CD4-positive, alpha-beta T cell (primary cell): ENCODE data around the gene UPF2. TPM values are rescaled to one million over a fixed set of nuclear protein-coding genes. Genes with fewer than 3 reads are reported as not detected.

Source experiments
- ATAC-seq: fragments of 200-7000 bp; cut with Tn5 transposase; one replicate; pipeline ENCODE4 v1.10.0; 2022; ENCODE audit warnings: mild to moderate bottlenecking; ENCODE audit not compliant: poor library complexity
- CTCF ChIA-PET: fragments of 350-600 bp; sonication (Branson Sonifier 250); formaldehyde crosslinking; loops from one replicate; lab custom pipeline; 2021; ENCODE audit warnings: antibody characterized with exemption, inconsistent platforms; lab: Charles Lee
- POLR2A ChIA-PET: fragments of 350-600 bp; sonication (Branson Sonifier 250); formaldehyde crosslinking; loops from one replicate; lab custom pipeline; 2021; ENCODE audit warnings: antibody characterized with exemption, inconsistent platforms; lab: Charles Lee
- DNase-seq, 14 experiments: peaks; one replicate each; pipeline ENCODE4 v3.0.0-alpha.2; 2013 to 2020; ENCODE audit warnings: mixed read lengths in 2 of 14
- H3K27ac ChIP-seq, 2 donors: one replicate each; pipeline versions ENCODE4 v1.5.1 to v1.7.0; 2013; ENCODE audit warnings: low read length in 2 of 2, low read depth in 1 of 2, mild to moderate bottlenecking in 1 of 2
- H3K27me3 ChIP-seq, 2 experiments: 1 replicate in 1 of 2; 2 replicates in 1 of 2; pipeline versions ENCODE4 v1.6.1 to v1.7.0; 2013; ENCODE audit warnings: low read length in 2 of 2, control low read depth in 1 of 2, mild to moderate bottlenecking in 1 of 2, moderate library complexity in 1 of 2; ENCODE audit not compliant: insufficient read depth in 2 of 2, control insufficient read depth in 1 of 2
- H3K36me3 ChIP-seq: one replicate; pipeline ENCODE4 v1.6.1; 2013; ENCODE audit warnings: low read length, control low read depth; ENCODE audit not compliant: insufficient read depth
- H3K4me1 ChIP-seq: one replicate; pipeline ENCODE4 v1.6.1; 2013; ENCODE audit warnings: low read length, control low read depth; ENCODE audit not compliant: insufficient read depth
- H3K4me3 ChIP-seq: one replicate; pipeline ENCODE4 v1.5.1; 2013; ENCODE audit warnings: mild to moderate bottlenecking, low read length, moderate library complexity
- H3K9me3 ChIP-seq, 2 experiments: 1 replicate in 1 of 2; 2 replicates in 1 of 2; pipeline versions ENCODE4 v1.6.1 to v1.7.0; 2013; ENCODE audit warnings: low read length in 2 of 2, mild to moderate bottlenecking in 2 of 2, control low read depth in 1 of 2, moderate library complexity in 1 of 2; ENCODE audit not compliant: control insufficient read depth in 1 of 2, insufficient read depth in 1 of 2
- H3K27ac Mint-ChIP-seq: one replicate; pipeline ENCODE4 v1.8.0; 2020; ENCODE audit warnings: mixed read lengths
- H3K27me3 Mint-ChIP-seq: one replicate; pipeline ENCODE4 v1.8.0; 2021; ENCODE audit warnings: mixed read lengths
- H3K36me3 Mint-ChIP-seq: one replicate; pipeline ENCODE4 v1.8.0; 2021; ENCODE audit warnings: low read depth, mixed read lengths
- H3K4me1 Mint-ChIP-seq: one replicate; pipeline ENCODE4 v1.8.0; 2021; ENCODE audit warnings: low read depth, mixed read lengths
- H3K4me3 Mint-ChIP-seq: one replicate; pipeline ENCODE4 v1.8.0; 2020; ENCODE audit warnings: mild to moderate bottlenecking, mixed read lengths
- H3K9me3 Mint-ChIP-seq: one replicate; pipeline ENCODE4 v1.8.0; 2020; ENCODE audit warnings: mixed read lengths
- intact Hi-C, 2 experiments: fragments of 100-400 bp; cut with DNase I in 1 of 2; cut with micrococcal nuclease in 1 of 2; formaldehyde crosslinking; loops; one replicate each; pipeline versions ENCODE4 v1.15.1 to v1.9.0; 2023 to 2025; cut with DNase I, micrococcal nuclease
- total RNA-seq, 174 experiments: library from RNA in 2 of 174; stranded (reverse) in 2 of 174; gene quantifications; one replicate each; pipeline ENCODE4 v1.2.3 and lab custom pipeline; 2021 to 2026
- TF ChIP-seq, protein P1 (sequence below): fragments of 200-600 bp; IDR thresholded peaks from one replicate; pipeline ENCODE4 v1.8.0; 2022; ENCODE audit warnings: antibody characterized with exemption, mild to moderate bottlenecking

The UPF2 gene
- total RNA-seq, 2 experiments from 2014 or later: 14.5 to 15.3 TPM

GRCh38 chr10:12067336-12067735 is 24.7 kb upstream of the UPF2 start:
- no peaks in the 10 kb centered on the region for H3K36me3 Mint-ChIP-seq
- TF ChIP-seq, protein P1, sequence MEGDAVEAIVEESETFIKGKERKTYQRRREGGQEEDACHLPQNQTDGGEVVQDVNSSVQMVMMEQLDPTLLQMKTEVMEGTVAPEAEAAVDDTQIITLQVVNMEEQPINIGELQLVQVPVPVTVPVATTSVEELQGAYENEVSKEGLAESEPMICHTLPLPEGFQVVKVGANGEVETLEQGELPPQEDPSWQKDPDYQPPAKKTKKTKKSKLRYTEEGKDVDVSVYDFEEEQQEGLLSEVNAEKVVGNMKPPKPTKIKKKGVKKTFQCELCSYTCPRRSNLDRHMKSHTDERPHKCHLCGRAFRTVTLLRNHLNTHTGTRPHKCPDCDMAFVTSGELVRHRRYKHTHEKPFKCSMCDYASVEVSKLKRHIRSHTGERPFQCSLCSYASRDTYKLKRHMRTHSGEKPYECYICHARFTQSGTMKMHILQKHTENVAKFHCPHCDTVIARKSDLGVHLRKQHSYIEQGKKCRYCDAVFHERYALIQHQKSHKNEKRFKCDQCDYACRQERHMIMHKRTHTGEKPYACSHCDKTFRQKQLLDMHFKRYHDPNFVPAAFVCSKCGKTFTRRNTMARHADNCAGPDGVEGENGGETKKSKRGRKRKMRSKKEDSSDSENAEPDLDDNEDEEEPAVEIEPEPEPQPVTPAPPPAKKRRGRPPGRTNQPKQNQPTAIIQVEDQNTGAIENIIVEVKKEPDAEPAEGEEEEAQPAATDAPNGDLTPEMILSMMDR: no peak
- Histone ChIP-seq H3K4me3 (no peak overlapping the region), H3K27ac (no peak overlapping the region), H3K9me3 (no peaks in the 10 kb centered on the region), H3K27me3 (no peaks in the 10 kb centered on the region), H3K36me3 (no peaks in the 10 kb centered on the region), H3K4me1 (peaks cover 15% of the 10 kb centered on the region)
- H3K4me3 Mint-ChIP-seq: peak overlapping the region; percentile 46
- no peaks in the 10 kb centered on the region for H3K9me3 Mint-ChIP-seq
- intact Hi-C loops: loop anchor here (1.0 to 10.0 kb wide), 4 partner anchors 22 to 1235 kb away; partner anchors contain the start of genes CDC123 (in 1 of the 2), NUDT5 (in 1 of the 2), PHYH (in 1 of the 2) and SEC61A2 (in 1 of the 2)
- POLR2A ChIA-PET: interaction anchor here (4.5 kb wide), 1 partner anchor 25 kb away, joined by 55 read pairs; the partner anchor contains the start of gene UPF2
- CTCF ChIA-PET: interaction anchor here (0.7 to 1.1 kb wide), 2 partner anchors 15 to 26 kb away, joined by 3 read pairs; no protein-coding TSS in a partner anchor
- ATAC-seq: no peak
- H3K4me1 Mint-ChIP-seq: peaks cover 16% of the 10 kb centered on the region
- peak overlapping the region; percentile 33 for H3K27ac Mint-ChIP-seq
- H3K27me3 Mint-ChIP-seq: no peaks in the 10 kb centered on the region
- DNase-seq: no peak

DNA sequence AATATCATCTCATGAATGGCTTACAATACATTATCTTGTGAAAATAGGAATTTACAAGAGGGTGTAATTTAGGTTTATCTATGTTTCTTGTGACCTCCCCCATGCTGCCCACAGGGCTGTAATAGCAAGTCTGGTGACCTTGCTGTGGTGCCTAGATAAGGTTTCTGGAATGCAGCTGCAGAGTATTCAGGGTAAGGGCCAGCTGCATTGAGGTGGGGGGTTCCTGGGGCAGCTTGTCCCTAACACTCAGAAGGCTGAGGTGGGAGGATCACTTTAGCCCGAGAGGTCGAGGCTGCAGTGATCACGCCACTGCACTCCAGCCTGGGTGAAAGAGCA is 20.8 kb upstream of the UPF2 start:
- intact Hi-C loops: loop anchor here in 1 of 2 experiments (10.0 kb wide), 2 partner anchors 61 to 131 kb away; partner anchors contain the start of genes CDC123, NUDT5 and SEC61A2
- H3K4me1 ChIP-seq: peaks cover 7% of the 10 kb centered on the region
- Mint-ChIP-seq H3K4me3 (no peak overlapping the region), H3K4me1 (peaks cover 3% of the 10 kb centered on the region), H3K9me3 (no peaks in the 10 kb centered on the region), H3K36me3 (no peaks in the 10 kb centered on the region), H3K27me3 (no peaks in the 10 kb centered on the region), H3K27ac (no peak overlapping the region)
- no peak overlapping the region for H3K4me3 ChIP-seq
- TF ChIP-seq, protein P1: no peak
- no peaks in the 10 kb centered on the region for H3K9me3 ChIP-seq
- POLR2A ChIA-PET: no interaction called here
- DNase-seq: no peak
- no peak for ATAC-seq
- no peaks in the 10 kb centered on the region for H3K27me3 ChIP-seq
- CTCF ChIA-PET: interaction anchor here (1.5 kb wide), 1 partner anchor 18 kb away, joined by 3 read pairs; no protein-coding TSS in a partner anchor
- H3K27ac ChIP-seq: no peak overlapping the region
- no peaks in the 10 kb centered on the region for H3K36me3 ChIP-seq

- ATAC-seq: no peak
- no peaks in the 10 kb centered on the region for H3K36me3 Mint-ChIP-seq
- no peak for DNase-seq
- no peaks in the 10 kb centered on the region for H3K27me3 ChIP-seq
- no peak overlapping the region for H3K4me3 ChIP-seq
- no peak overlapping the region for H3K27ac ChIP-seq
- H3K27ac Mint-ChIP-seq: no peak overlapping the region
- peaks cover 1% of the 10 kb centered on the region for H3K4me1 ChIP-seq
- H3K4me3 Mint-ChIP-seq: no peak overlapping the region
- TF ChIP-seq, protein P1: no peak
- intact Hi-C loops: loop anchor here in 1 of 2 experiments (10.0 kb wide), 2 partner anchors 62 to 132 kb away; partner anchors contain the start of genes CDC123, NUDT5 and SEC61A2
- ChIA-PET POLR2A (no interaction called here), CTCF (interaction anchor here (1.5 kb wide), 1 partner anchor 18 kb away, joined by 3 read pairs; no protein-coding TSS in a partner anchor)
- H3K36me3 ChIP-seq: no peaks in the 10 kb centered on the region
- no peaks in the 10 kb centered on the region for H3K9me3 ChIP-seq
- H3K4me1 Mint-ChIP-seq: no peaks in the 10 kb centered on the region
- no peaks in the 10 kb centered on the region for H3K27me3 Mint-ChIP-seq
- no peaks in the 10 kb centered on the region for H3K9me3 Mint-ChIP-seq
Measured at GRCh38 chr10:12062754-12063482, 20.3 kb upstream of the UPF2 start.
